HG03135 (cell line): ENCODE measurements around the gene MS4A12.
"Not testable (repeated sequence)": the region's sequence is repeated elsewhere in the genome, so short reads cannot be mapped to it uniquely, and the experiment has no call there.

Experiments
- ATAC-seq: cut with Tn5 transposase; IDR thresholded peaks from one replicate; pipeline ENCODE4 v1.9.1; 2021; ENCODE audit warnings: mild to moderate bottlenecking, moderate library complexity; ENCODE audit not compliant: unreplicated experiment

Gene MS4A12, protein sequence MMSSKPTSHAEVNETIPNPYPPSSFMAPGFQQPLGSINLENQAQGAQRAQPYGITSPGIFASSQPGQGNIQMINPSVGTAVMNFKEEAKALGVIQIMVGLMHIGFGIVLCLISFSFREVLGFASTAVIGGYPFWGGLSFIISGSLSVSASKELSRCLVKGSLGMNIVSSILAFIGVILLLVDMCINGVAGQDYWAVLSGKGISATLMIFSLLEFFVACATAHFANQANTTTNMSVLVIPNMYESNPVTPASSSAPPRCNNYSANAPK

DNA sequence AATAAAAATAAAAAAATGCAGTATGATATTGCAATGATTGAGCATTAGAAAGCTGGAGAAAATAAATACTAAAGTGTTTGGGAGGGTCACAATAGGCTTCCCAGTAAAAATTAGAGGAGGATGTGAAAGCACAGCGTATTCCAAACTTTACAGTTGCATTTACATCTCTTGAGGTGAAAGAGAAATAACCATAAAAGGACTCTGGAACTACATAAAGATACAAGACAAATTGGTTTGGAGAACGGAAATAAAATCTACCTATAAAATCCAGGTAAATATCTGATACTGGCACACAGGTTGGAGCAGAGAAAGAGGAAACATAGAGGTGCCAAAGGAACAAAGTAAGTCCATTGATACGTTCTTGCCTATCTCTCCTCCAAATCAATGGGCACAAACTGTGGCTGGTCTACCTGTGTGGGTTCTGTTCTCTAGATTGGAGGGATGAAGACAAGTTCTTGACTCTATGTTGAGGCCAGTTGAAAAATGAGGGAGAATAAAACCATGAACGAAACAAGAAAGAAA lies at the start of gene MS4A12:
MS4A12 (plus strand) TSS at position 291 of the 522 bp plus-strand sequence. CDS start 4,541 bp downstream, outside the sequence.
- no peak for ATAC-seq

DNA sequence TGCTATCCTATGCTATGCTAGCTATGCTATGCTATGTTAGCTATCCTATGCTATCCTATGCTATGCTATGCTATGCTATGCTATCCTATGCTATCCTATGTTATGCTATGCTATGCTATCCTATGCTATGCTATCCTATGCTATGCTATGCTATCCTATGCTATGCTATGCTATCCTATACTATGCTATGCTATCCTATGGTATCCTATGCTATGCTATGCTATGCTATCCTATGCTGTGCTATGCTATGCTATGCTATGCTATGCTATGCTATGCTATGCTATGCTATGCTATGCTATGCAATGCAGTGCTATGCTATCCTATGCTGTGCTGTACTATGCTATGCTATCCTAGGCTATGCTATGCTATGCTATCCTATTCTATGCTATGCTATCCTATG lies 45.5 kb upstream of the MS4A12 start:
- no peak for ATAC-seq

DNA sequence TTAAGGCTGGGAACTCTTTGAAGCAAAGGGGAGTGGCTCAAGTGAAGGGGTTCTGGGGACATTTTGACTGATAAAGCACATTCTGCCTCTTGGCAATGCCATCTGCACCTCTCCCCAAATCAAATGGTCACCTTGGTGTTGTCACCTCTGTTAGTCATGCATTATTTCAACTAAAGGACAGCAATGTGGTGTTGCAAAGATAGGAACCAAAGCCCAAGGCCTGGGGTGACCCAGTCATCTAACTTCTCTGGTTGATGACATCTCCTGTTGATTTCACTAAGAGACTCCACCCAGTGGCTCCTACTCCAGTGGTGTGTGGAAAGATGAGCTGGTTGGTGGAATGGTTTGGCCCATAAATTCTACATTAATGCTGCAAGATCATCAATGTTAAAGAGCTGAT lies 44.7 kb upstream of the MS4A12 start:
- ATAC-seq, result no peak

DNA sequence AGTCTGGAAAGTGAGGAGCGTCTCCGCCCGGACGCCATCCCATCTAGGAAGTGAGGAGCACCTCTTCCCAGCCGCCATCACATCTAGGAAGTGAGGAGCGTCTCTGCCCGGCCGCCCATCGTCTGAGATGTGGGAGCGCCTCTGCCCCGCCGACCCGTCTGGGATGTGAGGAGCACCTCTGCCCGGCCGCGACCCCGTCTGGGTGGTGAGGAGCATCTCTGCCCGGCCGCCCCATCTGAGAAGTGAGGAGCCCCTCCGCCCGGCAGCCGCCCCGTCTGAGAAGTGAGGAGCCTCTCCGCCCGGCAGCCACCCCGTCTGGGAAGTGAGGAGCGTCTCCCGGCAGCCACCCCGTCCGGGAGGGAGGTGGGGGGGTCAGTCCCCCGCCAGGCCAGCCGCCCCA lies 41.4 kb upstream of the MS4A12 start:
- not testable (repeated sequence) for ATAC-seq

DNA sequence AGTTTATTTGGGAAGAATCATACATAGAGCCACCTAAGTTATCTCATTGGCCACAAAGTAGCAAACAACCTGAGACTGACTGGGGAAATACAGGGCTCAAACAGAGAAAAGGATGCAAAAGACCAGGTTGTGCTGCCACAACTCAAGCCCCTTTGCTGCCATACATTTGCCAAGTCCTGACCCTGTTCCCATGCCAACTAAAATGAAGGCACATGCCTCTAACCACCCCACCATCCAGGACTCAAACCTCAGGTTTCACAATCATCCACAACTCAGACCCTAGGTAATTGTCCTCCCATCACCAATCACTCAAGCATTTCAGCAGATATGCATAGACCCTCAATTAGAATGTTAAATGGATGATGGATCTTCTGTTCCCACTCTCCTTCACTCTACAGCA lies 38.4 kb upstream of the MS4A12 start:
- ATAC-seq, result no peak

DNA sequence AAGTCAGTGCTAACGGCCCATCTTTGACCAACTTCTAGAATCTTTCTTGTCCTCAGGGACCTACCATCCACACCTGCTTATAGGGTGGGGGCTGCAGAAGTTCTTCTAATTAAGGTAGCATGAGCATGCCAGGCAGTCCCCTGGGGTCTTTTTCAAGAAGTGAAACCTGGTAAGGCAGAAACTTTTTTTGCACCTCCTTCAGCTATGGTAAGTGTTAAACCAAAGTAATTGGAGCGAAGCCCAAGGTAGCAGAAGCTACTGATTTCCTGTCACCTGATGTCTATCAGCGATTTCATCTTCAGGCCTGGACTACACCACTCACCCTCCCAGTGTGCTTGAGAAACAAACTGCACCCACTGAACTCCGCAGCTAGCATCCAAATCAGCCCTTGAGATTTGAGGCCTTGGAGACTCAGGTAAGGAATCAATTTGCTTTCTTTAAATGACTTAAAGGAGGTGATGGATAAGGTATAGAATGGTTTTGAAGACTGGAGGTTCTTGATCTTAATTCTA lies 37.0 kb upstream of the MS4A12 start, which contains the start of gene MS4A1:
MS4A1 (plus strand) TSS at position 317 of the 512 bp plus-strand sequence. CDS start 6,528 bp downstream, outside the sequence.
- ATAC-seq, result peak; percentile 84

DNA sequence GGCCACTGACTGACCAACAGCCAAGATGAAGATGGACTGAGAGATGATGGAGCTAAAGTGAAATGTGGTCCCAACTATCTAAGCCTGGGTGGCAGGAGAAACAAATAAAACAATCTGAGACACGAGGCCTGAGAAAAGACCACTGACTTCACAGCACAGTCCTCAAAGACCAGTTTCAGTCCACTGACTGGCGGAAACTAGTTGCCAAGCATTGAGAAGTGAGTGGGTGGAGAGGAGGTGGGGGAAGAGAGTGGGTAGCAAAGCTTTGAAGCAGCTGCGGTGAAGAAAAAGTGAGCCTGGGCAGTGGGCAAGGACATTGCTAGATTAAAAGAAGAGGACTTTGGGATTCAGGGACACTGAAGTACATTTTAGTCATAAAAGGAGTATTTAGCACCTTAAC lies 35.0 kb upstream of the MS4A12 start:
- peak; percentile 40 for ATAC-seq

DNA sequence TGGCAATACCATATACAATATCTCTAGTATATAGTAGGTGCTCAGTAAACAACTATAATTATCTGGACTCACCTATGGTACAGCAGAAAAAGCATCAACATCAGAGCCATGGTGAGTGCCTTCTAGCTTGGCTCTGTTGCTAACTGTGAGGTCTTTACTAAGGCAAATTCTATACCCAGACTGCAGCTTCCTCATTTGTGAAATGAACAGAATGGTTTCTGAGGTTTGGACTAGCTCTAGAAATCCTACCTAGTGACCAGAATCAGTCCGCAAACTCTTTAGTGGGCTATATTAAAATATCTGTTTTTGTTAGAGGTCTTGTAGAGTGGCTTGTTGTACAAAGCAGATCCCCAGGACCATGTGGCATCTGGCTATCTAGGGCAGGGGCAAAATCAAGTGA lies 33.2 kb upstream of the MS4A12 start:
- no peak for ATAC-seq

DNA sequence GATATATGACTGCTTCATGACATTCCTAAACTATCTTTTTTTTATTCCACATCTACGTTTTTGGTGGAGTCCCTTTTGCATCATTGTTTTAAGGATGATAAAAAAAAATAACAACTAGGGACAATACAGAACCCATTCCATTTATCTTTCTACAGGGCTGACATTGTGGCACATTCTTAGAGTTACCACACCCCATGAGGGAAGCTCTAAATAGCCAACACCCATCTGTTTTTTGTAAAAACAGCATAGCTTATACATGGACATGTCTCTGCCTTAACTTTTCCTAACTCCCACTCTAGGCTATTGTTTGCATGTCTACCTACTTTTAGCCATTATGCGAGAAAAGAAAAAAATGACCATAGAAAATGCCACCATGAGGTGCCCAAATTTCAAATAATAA lies 23.7 kb upstream of the MS4A12 start:
- no peak for ATAC-seq

DNA sequence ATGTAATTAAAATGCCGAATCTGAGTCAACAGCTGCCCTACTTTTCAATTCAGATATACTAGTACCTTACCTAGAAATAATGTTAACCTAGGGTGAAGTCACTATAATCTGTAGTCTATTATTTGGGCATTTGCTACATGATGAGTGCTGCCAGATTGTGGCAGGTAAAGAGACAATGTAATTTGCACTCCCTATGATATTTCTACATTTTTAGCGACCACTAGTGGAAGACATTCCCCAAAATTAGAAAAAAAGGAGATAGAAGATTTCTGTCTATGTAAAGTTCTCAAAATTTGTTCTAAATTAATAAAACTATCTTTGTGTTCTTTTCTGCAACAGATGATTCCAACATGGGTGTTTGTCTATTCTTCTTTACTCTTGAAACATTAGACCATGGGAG lies 22.9 kb upstream of the MS4A12 start:
- no peak for ATAC-seq

DNA sequence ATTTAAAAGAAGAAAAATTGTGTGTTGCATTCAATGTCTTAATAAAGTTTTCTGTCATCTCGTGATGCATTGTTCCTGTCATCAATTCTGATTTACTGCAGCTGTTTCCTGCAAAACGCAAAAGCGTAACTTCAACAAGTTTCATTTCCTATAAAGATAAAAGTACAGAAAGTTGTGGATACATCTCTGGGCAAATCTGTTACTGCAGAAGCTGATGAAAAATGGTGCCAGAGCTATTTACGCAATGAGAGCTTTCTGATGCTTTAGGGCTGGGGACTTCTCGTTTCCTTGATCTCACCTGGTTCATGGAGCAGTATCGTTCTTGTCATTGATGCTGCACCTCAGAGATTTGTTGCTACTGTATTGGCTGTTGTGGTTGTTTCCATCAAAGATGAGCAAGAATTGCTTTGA lies 15.5 kb upstream of the MS4A12 start:
- peak; percentile 71 for ATAC-seq

DNA sequence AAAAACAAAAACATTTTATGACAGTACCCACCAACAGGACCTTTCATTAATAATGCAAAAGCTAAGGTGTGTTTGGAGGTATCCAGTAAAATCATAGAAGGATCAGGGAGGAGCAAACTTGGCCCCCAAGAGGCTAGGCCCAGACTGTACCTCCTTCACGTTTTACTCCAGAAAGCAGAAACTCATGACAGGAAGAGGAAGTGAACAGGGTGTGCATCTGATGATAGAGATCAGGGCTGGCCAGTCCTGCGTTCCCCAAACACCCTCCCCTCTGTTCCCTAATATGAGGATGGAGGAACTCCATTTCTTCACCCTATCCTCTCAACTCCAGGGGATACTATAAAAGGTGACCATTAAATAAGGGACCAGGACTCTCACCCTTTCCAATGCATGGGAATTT lies 10.2 kb upstream of the MS4A12 start:
- ATAC-seq, result no peak

DNA sequence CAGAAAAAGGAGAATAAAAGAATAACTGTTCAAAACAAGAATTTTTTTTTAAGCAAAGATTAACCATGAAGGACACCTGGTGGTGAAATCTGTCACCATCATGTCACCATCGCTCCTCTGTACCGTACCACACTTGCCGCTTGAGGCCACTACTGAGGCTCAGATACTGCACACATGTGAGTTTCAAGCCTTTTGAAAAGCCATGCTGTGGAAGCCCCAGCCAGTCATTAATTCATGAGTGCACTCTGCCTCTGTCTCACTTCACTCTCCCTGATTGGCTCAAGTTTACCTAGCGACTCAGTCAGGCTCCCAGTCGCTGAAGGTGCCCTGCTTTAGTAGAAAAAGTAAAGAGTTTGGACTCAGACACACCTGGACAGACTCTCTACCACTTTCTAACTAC lies 6.6 kb upstream of the MS4A12 start:
- ATAC-seq, result peak; percentile 96

DNA sequence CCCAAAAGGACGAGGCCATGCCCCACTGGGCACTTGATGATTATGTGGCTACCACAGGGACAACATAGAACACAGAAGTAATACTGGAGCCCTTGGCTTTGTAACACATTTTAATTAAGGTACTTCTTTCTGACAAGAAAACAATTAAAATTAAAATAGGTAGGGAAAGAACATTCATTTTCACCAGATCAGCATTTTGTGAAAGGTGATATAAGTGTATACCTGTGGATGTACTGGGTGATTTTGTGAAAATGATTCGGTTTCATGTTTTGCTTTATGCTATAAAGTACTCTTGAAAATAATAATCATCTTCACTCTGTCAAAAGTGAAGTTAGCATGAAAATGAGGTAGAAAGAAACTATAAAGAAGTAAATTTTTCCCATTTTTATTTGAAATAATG lies 876 bp downstream of the MS4A12 start:
- no peak for ATAC-seq

DNA sequence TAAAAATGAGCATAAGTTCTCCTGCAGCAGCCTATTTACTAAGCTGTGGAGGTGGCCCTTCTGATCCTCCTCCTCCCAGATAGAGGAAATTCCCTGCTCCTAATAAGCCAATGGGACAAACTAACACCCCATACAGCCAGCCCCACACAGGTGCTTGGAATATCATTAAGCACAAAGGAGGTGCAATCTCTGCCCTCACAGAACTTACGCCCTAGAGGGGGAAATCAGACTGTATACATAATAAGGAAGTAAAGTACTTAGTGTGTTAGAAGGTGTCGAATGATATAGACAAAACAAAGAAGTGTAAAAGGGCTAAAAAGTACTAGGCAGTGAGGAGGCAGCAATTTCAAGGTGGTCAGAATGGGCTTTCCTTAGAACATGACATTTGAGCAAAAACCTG lies 5.8 kb downstream of the MS4A12 start:
- no peak for ATAC-seq

DNA sequence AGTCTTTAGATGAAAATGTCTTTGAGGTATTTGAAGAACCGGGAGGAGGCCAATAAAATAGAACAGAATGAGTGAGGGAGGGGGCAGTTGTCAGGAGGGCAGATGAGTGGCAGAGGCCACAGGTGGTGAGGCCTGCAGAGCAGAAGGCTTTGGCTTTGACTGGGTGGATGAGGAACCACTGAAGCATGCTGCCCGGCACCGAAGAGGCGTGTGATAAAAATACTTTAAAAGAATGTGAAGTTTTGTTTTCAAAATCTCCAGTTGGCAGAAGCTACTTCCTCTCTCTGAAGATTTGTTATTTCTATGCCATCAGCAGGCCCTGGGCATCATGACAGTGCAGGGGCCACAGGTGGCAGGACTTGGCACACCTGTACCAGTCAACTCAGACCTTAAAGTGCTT lies 6.3 kb downstream of the MS4A12 start:
- no peak for ATAC-seq

DNA sequence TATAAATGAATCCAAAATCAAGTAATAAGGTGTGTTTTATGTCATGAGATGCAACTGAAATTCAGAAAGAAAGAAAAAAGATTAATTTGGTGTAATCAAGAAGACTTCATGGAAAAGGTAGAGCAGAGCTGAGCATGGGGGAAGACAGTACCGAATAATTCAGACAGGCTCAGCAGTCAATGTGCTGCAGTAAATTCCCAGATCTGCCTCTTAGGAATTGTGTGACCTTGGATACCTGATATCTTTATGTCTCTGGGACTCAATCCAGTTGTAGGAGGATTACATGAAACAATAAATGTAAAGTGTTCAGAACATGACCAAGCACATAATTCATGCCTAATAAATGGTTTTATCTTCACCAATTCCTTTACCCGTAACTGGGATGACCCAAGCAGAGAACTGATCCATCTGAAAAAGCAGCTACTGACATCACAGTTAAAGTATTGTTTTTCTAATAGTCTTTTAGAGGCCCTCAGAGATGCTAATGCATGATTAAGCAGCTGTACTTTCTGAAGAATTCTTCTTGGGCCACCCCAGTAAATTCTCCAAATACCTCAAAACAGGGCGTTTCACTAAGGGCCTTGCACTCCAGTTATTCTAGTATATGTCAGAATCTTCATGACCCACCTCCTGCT lies 7.8 kb downstream of the MS4A12 start:
- no peak for ATAC-seq

DNA sequence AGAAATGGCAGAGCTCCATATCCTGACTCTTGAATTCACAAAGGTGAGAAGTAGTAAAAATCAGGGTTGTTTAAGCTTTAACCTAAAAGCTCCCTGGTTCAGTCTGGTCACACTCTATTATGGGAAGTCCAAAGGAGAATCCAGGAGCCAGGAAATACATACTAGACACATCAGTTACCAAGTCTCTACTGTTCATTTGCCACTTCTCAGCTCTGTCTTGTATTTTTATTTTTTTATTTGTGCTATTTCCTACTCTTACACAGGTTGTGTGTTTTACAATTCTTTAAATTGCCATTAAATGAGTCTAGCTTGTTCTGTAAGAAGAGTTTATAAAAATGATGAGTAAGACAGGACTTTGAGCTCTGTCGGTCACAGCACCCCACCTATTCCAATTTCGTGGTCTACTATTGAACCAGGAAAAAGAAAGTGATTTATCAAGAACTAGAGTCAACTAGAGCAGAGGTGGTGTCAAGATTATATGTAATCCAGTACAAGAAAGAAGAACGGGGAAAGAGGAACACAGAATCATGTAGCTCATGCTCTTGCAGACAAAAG lies 9.7 kb downstream of the MS4A12 start:
- no peak for ATAC-seq

DNA sequence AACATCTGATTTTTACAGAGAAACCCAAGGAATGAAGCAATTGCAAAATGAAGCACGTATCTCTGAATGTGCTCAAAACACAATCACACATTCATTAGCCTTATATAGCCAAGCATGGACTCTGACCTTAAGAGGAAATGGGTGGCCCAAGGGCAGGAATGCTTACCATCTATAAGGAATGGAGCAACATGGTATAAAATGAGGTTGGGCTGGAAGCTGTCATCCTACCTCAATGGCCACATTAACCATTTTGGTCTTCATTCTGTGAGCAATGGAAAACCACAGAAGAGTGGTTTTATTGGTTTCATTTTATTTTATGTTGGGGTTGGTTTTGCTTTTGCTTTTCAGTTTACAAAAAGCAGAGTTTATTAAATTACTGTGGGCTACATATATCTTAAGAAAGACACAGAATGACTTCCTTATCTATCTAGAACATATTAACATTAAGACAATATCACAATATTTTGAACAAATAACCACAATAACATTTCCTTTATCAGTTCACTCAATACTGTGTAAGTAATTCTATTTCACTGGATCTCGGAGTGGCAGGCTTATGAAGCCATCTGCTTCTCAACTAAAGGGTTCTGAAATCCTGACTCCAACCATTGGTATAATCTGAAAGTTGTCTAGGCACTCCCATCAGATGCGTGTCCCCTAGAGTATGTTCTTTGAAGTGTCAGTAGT lies 11.8 kb downstream of the MS4A12 start:
- ATAC-seq, result no peak

DNA sequence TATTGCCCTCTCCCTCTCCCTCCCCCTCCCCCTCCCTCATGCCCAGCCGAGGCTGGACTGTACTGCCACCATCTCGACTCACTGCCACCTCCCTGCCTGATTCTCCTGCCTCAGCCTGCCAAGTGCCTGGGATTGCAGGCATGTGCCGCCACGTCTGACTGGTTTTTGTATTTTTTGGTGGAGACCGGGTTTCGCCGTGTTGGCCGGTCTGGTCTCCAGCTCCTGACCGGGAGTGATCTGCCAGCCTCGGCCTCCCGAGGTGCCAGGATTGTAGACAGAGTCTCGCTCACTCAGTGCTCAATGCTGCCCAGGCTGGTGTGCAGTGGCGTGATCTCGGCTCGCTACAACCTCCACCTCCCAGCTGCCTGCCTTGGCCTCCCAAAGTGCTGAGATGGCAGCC lies 17.0 kb downstream of the MS4A12 start:
- not testable (repeated sequence) for ATAC-seq

DNA sequence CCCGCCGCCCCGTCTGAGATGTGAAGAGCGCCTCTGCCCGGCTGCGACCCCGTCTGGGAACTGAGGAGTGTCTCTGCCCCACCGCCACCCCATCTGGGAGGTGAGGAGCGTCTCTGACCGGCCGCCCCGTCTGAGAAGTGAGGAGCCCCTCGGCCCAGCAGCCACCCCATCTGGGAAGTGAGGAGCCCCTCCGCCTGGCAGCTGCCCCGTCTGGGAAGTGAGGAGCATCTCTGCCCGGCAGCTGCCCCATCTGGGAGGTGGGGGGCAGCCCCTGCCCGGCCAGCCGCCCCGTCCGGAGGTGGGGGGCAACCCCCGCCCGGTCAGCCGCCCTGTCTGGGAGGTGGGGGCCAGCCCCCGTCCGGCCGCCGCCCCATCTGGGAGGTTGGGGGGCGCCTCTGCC lies 17.6 kb downstream of the MS4A12 start:
- ATAC-seq, result not testable (repeated sequence)
